Measurements from ENCODE around the gene EBF3.

EBF3 gene

DNA sequence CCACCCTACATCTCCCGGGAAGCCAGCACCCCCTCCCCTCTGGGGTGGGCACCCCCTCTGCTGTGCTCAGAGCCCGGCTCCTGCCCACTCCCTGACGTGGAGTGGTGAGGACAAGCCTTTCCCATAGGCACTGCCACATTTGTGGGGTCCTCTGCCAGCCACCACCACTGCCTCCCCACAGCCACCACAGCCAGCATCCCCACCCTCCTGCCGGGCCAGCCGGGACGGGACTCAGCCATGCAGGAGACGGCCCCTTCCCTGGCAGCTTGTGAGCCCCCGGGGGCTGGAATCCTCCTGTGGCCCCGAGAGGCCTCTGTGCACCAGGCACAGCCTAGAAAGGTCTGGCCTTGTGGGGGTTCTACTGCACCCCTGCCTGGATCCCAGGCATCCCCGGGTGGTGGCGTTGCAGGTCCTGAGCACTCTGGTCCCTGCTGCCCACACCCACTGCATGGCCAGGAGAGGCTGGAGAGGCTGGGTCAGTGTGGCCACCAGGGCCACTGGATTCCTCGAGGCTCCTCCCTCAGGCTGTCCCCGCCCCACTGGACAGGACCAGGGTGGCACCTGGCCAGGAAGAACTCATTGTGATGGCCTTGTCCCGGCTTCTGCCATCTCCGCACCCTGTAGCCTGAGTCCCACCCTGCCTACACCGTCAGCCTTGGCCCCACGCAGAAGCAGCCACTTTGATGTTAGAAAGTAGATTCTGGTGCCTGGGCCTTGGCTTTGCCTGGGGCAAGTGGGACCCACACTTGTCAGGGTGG is 148.0 kb downstream of the EBF3 start:
- Histone ChIP-seq H2BK15ac (ENCODE audit: low read length) (no peak overlapping the region), H3K4me3 (ENCODE audit: low read length in 2 of 2) (no peak overlapping the region), H3K36me3 (replicated peaks in 1 of 2; ENCODE audit: control insufficient read depth in 2 of 2, insufficient read depth in 2 of 2, low read length in 2 of 2) (no peaks in the 10 kb centered on the region), H3K27me3 (ENCODE audit: control insufficient read depth in 3 of 3, insufficient read depth in 3 of 3, low read depth in 1 of 3, low read length in 3 of 3) (no peaks in the 10 kb centered on the region), H3K9ac (ENCODE audit: low read depth, low read length, poor library complexity) (no peak overlapping the region), H3K4me1 (ENCODE audit: control insufficient read depth in 2 of 2, insufficient read depth in 1 of 2, low read depth in 1 of 2, low read length in 2 of 2) (peaks cover 0 to 2% of the 10 kb centered on the region in 2 donors), H4K91ac (ENCODE audit: low read depth, low read length, poor library complexity) (no peak overlapping the region), H3K4me2 (ENCODE audit: insufficient read depth, low read length, poor library complexity, severe bottlenecking) (no peak overlapping the region), H2AK5ac (ENCODE audit: low read depth, low read length) (peak overlapping the region; percentile 12), H2BK120ac (ENCODE audit: low read depth, low read length) (no peak overlapping the region), H3K23ac (ENCODE audit: low read depth, low read length, poor library complexity) (no peak overlapping the region), H3K27ac (replicated peaks; ENCODE audit: low read length) (no peak overlapping the region), H2BK5ac (ENCODE audit: low read length) (peak overlapping the region; percentile 45), H3K18ac (ENCODE audit: low read length) (peak overlapping the region; percentile 57), H2BK12ac (ENCODE audit: low read length) (no peak overlapping the region), H3K14ac (ENCODE audit: low read length) (no peak overlapping the region), H2AFZ (ENCODE audit: low read length) (no peak overlapping the region), H3K9me3 (replicated peaks in 1 of 2; ENCODE audit: control insufficient read depth in 2 of 2, insufficient read depth in 1 of 2, low read depth in 1 of 2, low read length in 2 of 2) (peaks cover 0 to 3% of the 10 kb centered on the region in 2 donors), H3K4ac (ENCODE audit: low read length) (no peak overlapping the region), H4K8ac (ENCODE audit: low read depth, low read length) (no peak overlapping the region), H3K79me1 (ENCODE audit: low read depth, low read length) (no peaks in the 10 kb centered on the region)
- no peak for DNase-seq (ENCODE audit: low spot score)
- WGBS, 2 donors (ENCODE audit: extremely low coverage in 2 of 2, insufficient read length in 2 of 2, insufficient replicate concordance in 1 of 2) = no CpG with 5 or more reads among the region's 17 CpGs

GRCh38 chr10:129814681-129815646 is 149.1 kb downstream of the EBF3 start:
- Histone ChIP-seq H3K36me3 (replicated peaks in 1 of 2; ENCODE audit: control insufficient read depth in 2 of 2, insufficient read depth in 2 of 2, low read length in 2 of 2) (no peaks in the 10 kb centered on the region), H4K8ac (ENCODE audit: low read depth, low read length) (no peak overlapping the region), H3K23ac (ENCODE audit: low read depth, low read length, poor library complexity) (no peak overlapping the region), H2AK5ac (ENCODE audit: low read depth, low read length) (no peak overlapping the region), H3K4me1 (ENCODE audit: control insufficient read depth in 2 of 2, insufficient read depth in 1 of 2, low read depth in 1 of 2, low read length in 2 of 2) (peaks cover 0 to 2% of the 10 kb centered on the region in 2 donors), H3K79me1 (ENCODE audit: low read depth, low read length) (no peaks in the 10 kb centered on the region), H3K4me3 (ENCODE audit: low read length in 2 of 2) (no peak overlapping the region), H3K4ac (ENCODE audit: low read length) (no peak overlapping the region), H2BK12ac (ENCODE audit: low read length) (no peak overlapping the region), H2BK120ac (ENCODE audit: low read depth, low read length) (no peak overlapping the region), H2BK5ac (ENCODE audit: low read length) (peak overlapping the region; percentile 45), H3K9ac (ENCODE audit: low read depth, low read length, poor library complexity) (no peak overlapping the region), H2AFZ (ENCODE audit: low read length) (no peak overlapping the region), H3K18ac (ENCODE audit: low read length) (no peak overlapping the region), H3K4me2 (ENCODE audit: insufficient read depth, low read length, poor library complexity, severe bottlenecking) (no peak overlapping the region), H2BK15ac (ENCODE audit: low read length) (no peak overlapping the region), H3K27ac (replicated peaks; ENCODE audit: low read length) (no peak overlapping the region), H3K27me3 (ENCODE audit: control insufficient read depth in 3 of 3, insufficient read depth in 3 of 3, low read depth in 1 of 3, low read length in 3 of 3) (no peaks in the 10 kb centered on the region), H4K91ac (ENCODE audit: low read depth, low read length, poor library complexity) (no peak overlapping the region), H3K9me3 (replicated peaks in 1 of 2; ENCODE audit: control insufficient read depth in 2 of 2, insufficient read depth in 1 of 2, low read depth in 1 of 2, low read length in 2 of 2) (peaks cover 0 to 3% of the 10 kb centered on the region in 2 donors), H3K14ac (ENCODE audit: low read length) (no peak overlapping the region)
- no peak for DNase-seq (ENCODE audit: low spot score)
- WGBS, 2 donors (ENCODE audit: extremely low coverage in 2 of 2, insufficient read length in 2 of 2, insufficient replicate concordance in 1 of 2) = no CpG with 5 or more reads among the region's 12 CpGs

GRCh38 chr10:129812398-129812797 is 151.7 kb downstream of the EBF3 start:
- no peak overlapping the region for H4K8ac ChIP-seq (ENCODE audit: low read depth, low read length)
- no peak overlapping the region for H2AFZ ChIP-seq (ENCODE audit: low read length)
- no peaks in the 10 kb centered on the region for H3K9me3 ChIP-seq (replicated peaks in 1 of 2; ENCODE audit: control insufficient read depth in 2 of 2, insufficient read depth in 1 of 2, low read depth in 1 of 2, low read length in 2 of 2)
- no peak overlapping the region for H3K23ac ChIP-seq (ENCODE audit: low read depth, low read length, poor library complexity)
- no peak overlapping the region for H2BK120ac ChIP-seq (ENCODE audit: low read depth, low read length)
- H3K27ac ChIP-seq (replicated peaks; ENCODE audit: low read length) = no peak overlapping the region
- H3K79me1 ChIP-seq (ENCODE audit: low read depth, low read length) = no peaks in the 10 kb centered on the region
- H3K18ac ChIP-seq (ENCODE audit: low read length) = no peak overlapping the region
- peaks cover 0 to 11% of the 10 kb centered on the region in 2 donors for H3K4me1 ChIP-seq (ENCODE audit: control insufficient read depth in 2 of 2, insufficient read depth in 1 of 2, low read depth in 1 of 2, low read length in 2 of 2)
- no peak overlapping the region for H4K91ac ChIP-seq (ENCODE audit: low read depth, low read length, poor library complexity)
- no peak overlapping the region for H3K9ac ChIP-seq (ENCODE audit: low read depth, low read length, poor library complexity)
- DNase-seq (ENCODE audit: low spot score) = no peak
- no peak overlapping the region for H2BK15ac ChIP-seq (ENCODE audit: low read length)
- no peak overlapping the region for H3K4me2 ChIP-seq (ENCODE audit: insufficient read depth, low read length, poor library complexity, severe bottlenecking)
- no peaks in the 10 kb centered on the region for H3K36me3 ChIP-seq (replicated peaks in 1 of 2; ENCODE audit: control insufficient read depth in 2 of 2, insufficient read depth in 2 of 2, low read length in 2 of 2)
- no CpG with 5 or more reads among the region's 7 CpGs for WGBS, 2 donors (ENCODE audit: extremely low coverage in 2 of 2, insufficient read length in 2 of 2, insufficient replicate concordance in 1 of 2)
- no peaks in the 10 kb centered on the region for H3K27me3 ChIP-seq (ENCODE audit: control insufficient read depth in 3 of 3, insufficient read depth in 3 of 3, low read depth in 1 of 3, low read length in 3 of 3)
- no peak overlapping the region for H3K14ac ChIP-seq (ENCODE audit: low read length)
- H3K4me3 ChIP-seq (ENCODE audit: low read length in 2 of 2) = no peak overlapping the region
- no peak overlapping the region for H2BK12ac ChIP-seq (ENCODE audit: low read length)
- H2AK5ac ChIP-seq (ENCODE audit: low read depth, low read length) = peak overlapping the region; percentile 66
- no peak overlapping the region for H3K4ac ChIP-seq (ENCODE audit: low read length)
- no peak overlapping the region for H2BK5ac ChIP-seq (ENCODE audit: low read length)

- Histone ChIP-seq H3K18ac (ENCODE audit: low read length) (peak overlapping the region; percentile 91), H3K4me3 (ENCODE audit: low read length in 2 of 2) (no peak overlapping the region), H3K4ac (ENCODE audit: low read length) (no peak overlapping the region), H3K23ac (ENCODE audit: low read depth, low read length, poor library complexity) (no peak overlapping the region), H2BK120ac (ENCODE audit: low read depth, low read length) (peak overlapping the region; percentile 83), H4K8ac (ENCODE audit: low read depth, low read length) (no peak overlapping the region), H3K4me2 (ENCODE audit: insufficient read depth, low read length, poor library complexity, severe bottlenecking) (no peak overlapping the region), H2AFZ (ENCODE audit: low read length) (no peak overlapping the region), H3K27me3 (ENCODE audit: control insufficient read depth in 3 of 3, insufficient read depth in 3 of 3, low read depth in 1 of 3, low read length in 3 of 3) (no peaks in the 10 kb centered on the region), H2BK12ac (ENCODE audit: low read length) (no peak overlapping the region), H2AK5ac (ENCODE audit: low read depth, low read length) (peak overlapping the region; percentile 79), H2BK15ac (ENCODE audit: low read length) (peak overlapping the region; percentile 39), H2BK5ac (ENCODE audit: low read length) (no peak overlapping the region), H3K4me1 (ENCODE audit: control insufficient read depth in 2 of 2, insufficient read depth in 1 of 2, low read depth in 1 of 2, low read length in 2 of 2) (peaks cover 0 to 11% of the 10 kb centered on the region in 2 donors), H3K36me3 (replicated peaks in 1 of 2; ENCODE audit: control insufficient read depth in 2 of 2, insufficient read depth in 2 of 2, low read length in 2 of 2) (no peaks in the 10 kb centered on the region), H3K9ac (ENCODE audit: low read depth, low read length, poor library complexity) (no peak overlapping the region), H3K79me1 (ENCODE audit: low read depth, low read length) (no peaks in the 10 kb centered on the region), H3K14ac (ENCODE audit: low read length) (no peak overlapping the region), H3K27ac (replicated peaks; ENCODE audit: low read length) (no peak overlapping the region), H3K9me3 (replicated peaks in 1 of 2; ENCODE audit: control insufficient read depth in 2 of 2, insufficient read depth in 1 of 2, low read depth in 1 of 2, low read length in 2 of 2) (peaks cover 0 to 2% of the 10 kb centered on the region in 2 donors), H4K91ac (ENCODE audit: low read depth, low read length, poor library complexity) (no peak overlapping the region)
- DNase-seq (ENCODE audit: low spot score) = no peak
- no CpG with 5 or more reads among the region's 9 CpGs for WGBS, 2 donors (ENCODE audit: extremely low coverage in 2 of 2, insufficient read length in 2 of 2, insufficient replicate concordance in 1 of 2)
These were observed 152.9 kb downstream of the EBF3 start for GRCh38 chr10:129811208-129811607.

Data from neuronal stem cell (in vitro differentiated cells).